ENCODE measurements around the gene TRAF3IP3. TPM values are rescaled to one million over a fixed set of nuclear protein-coding genes. Genes with fewer than 3 reads are reported as not detected.

The TRAF3IP3 gene
- total RNA-seq, 6 experiments from 2014 or later: 0.24 TPM; not detected in 5

DNA sequence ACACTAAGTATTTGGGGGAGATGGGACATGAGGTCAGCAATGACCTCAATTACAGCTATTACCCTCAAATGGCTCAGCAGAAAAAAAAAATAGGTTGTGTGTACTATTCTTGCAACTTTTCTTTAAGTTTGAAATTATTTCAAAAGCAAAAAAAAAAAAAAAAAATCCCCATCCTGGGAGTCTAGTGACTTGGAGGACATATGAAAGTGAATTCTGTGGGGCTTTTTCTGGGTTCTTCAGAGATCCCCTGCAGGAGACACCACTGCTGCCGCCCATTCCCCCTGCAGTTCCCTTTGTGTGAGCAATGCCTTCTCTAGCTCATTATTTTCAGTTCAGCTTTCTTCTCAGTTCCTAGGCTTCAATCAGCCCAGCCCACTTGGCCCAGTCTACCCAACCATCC lies 34.5 kb upstream of the TRAF3IP3 start:
- Mint-ChIP-seq H3K4me1 (ENCODE audit: low read depth) (peaks cover 7% of the 10 kb centered on the region), H3K27ac (no peak overlapping the region), H3K4me3 (no peak overlapping the region), H3K9me3 (no peaks in the 10 kb centered on the region), H3K27me3 (ENCODE audit: insufficient read depth) (peaks cover 16% of the 10 kb centered on the region), H3K36me3 (ENCODE audit: low read depth) (no peaks in the 10 kb centered on the region)
- no peak for DNase-seq
- TF ChIP-seq CTCF (IDR thresholded peaks at IDR 0.05): no peak

- TF ChIP-seq CTCF (IDR thresholded peaks at IDR 0.05): no peak
- Mint-ChIP-seq H3K27ac (no peak overlapping the region), H3K4me3 (no peak overlapping the region), H3K36me3 (ENCODE audit: low read depth) (no peaks in the 10 kb centered on the region), H3K9me3 (no peaks in the 10 kb centered on the region), H3K27me3 (ENCODE audit: insufficient read depth) (peaks cover 16% of the 10 kb centered on the region), H3K4me1 (ENCODE audit: low read depth) (peaks cover 7% of the 10 kb centered on the region)
- DNase-seq: no peak
These were observed 32.6 kb upstream of the TRAF3IP3 start for GRCh38 chr1:209723265-209723664.

DNA sequence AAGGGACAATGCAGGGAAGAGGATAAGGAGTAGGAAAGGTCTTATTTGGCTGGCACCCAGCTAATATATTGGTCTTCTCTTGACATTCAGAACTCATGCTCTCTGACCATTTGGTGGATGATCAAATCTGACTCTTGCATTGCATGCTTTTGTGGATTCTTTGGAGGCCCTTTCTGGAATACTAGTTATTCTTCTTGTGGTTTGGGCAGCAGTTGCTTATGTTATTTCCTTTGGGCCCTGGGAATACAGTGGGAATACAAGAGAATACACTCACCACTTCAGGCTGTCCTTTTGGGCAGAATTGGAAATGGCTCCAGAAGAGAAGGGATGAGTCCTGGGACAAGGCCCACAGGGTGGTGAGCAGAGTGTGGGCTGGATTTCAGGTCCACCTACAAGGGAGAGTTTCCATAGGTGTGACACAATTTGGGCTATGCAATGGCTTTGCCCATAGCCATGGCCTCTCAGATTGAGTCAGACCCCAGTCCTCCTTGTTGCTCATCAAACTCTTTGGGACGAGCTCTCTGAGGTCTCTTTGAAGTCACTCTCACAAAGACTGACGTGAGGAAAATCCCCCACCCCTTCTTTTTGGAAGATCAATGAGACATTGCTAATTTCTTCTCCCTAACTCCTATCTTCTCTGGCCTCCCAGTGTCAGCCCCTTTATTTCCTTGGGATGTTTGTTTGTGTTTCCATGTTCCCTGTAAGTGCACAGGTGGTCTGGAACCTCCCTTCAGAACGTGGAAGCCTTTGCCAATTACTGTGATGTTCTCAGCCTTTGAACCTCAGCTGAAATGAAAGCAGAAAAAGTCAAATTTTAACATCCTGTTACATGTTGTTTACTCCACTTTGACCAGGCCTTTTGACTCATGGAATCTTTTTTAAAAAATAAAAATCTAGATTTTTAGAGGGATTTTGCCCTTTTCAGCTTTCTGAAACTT lies 31.8 kb upstream of the TRAF3IP3 start:
- Mint-ChIP-seq H3K4me1 (ENCODE audit: low read depth) (peaks cover 7% of the 10 kb centered on the region), H3K4me3 (no peak overlapping the region), H3K36me3 (ENCODE audit: low read depth) (no peaks in the 10 kb centered on the region), H3K27me3 (ENCODE audit: insufficient read depth) (peaks cover 16% of the 10 kb centered on the region), H3K9me3 (no peaks in the 10 kb centered on the region), H3K27ac (no peak overlapping the region)
- no peak for DNase-seq
- TF ChIP-seq CTCF (IDR thresholded peaks at IDR 0.05): no peak

GRCh38 chr1:209727286-209727685 lies 28.6 kb upstream of the TRAF3IP3 start:
- no peaks in the 10 kb centered on the region for H3K36me3 Mint-ChIP-seq (ENCODE audit: low read depth)
- no peak for TF ChIP-seq CTCF (IDR thresholded peaks at IDR 0.05)
- no peak overlapping the region for H3K27ac Mint-ChIP-seq
- no peak overlapping the region for H3K4me3 Mint-ChIP-seq
- no peak for DNase-seq
- no peaks in the 10 kb centered on the region for H3K9me3 Mint-ChIP-seq
- H3K4me1 Mint-ChIP-seq (ENCODE audit: low read depth): no peaks in the 10 kb centered on the region
- H3K27me3 Mint-ChIP-seq (ENCODE audit: insufficient read depth): peaks cover 13% of the 10 kb centered on the region

DNA sequence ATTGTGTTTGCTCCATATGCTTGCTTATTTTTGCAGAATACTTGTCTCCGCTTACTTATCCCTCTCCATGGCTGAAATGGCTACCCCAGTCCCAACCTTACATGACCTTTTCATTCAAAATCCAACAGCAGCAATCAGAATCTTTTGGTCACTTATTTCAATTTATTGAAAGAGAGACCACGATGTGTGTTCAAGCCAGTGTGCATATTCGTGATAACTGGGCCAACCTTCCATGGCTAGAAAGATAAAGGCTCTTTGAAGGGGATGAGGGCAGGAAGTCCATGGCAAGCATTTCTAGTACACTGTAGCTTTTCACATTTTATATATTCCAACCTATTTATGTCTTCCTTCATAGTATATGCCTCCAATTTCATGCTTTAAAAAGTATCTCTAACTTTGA lies 28.1 kb upstream of the TRAF3IP3 start:
- Mint-ChIP-seq H3K27me3 (ENCODE audit: insufficient read depth) (peaks cover 13% of the 10 kb centered on the region), H3K4me3 (no peak overlapping the region), H3K36me3 (ENCODE audit: low read depth) (no peaks in the 10 kb centered on the region), H3K9me3 (no peaks in the 10 kb centered on the region), H3K4me1 (ENCODE audit: low read depth) (peaks cover under 1% of the 10 kb centered on the region; the same call in 1 of the 2 replicates), H3K27ac (no peak overlapping the region)
- DNase-seq: no peak
- TF ChIP-seq CTCF (IDR thresholded peaks at IDR 0.05): no peak
